HepG2 (cell line): ENCODE measurements around the gene HLA-DRA. TPM values are rescaled to one million over a fixed set of nuclear protein-coding genes. Genes with fewer than 3 reads are reported as not detected.

Experiments
- ATAC-seq: fragments of 200-7000 bp; cut with Tn5 transposase; 3 replicates; pipeline ENCODE4 v1.9.1; 2020; ENCODE audit warnings: mild to moderate bottlenecking, moderate library complexity
- BruUV-seq: library from RNA; stranded (reverse); fragments of 400-500 nt; replicated peaks from 2 replicates; lab custom pipeline; 2021; lab: Mats Ljungman, UMichigan
- CTCF ChIA-PET: fragments of 300-600 bp; formaldehyde crosslinking; extraction: SDS; loops from one replicate; lab custom pipeline; 2021; ENCODE audit warnings: low total read pairs, inconsistent platforms, low intra/inter-chr PET ratio; lab: Yijun Ruan, JAX
- POLR2A ChIA-PET: fragments of 350-600 bp; sonication (Branson Sonifier 250); formaldehyde crosslinking; loops from one replicate; lab custom pipeline; 2020; ENCODE audit warnings: antibody characterized with exemption, inconsistent platforms; lab: Yijun Ruan, JAX
- DNase-seq: peaks from one replicate; pipeline ENCODE4 v3.0.0-alpha.2; 2015; ENCODE audit warnings: low spot score
- FAIRE-seq: peaks from 3 replicates; lab custom pipeline; 2011; peaks lifted over from hg19 to GRCh38; lab: Jason Lieb, UNC
- H2AFZ ChIP-seq: one replicate; pipeline ENCODE4 v1.6.1; 2011; ENCODE audit warnings: low read length, inconsistent platforms
- H3K27ac ChIP-seq: fragments of 300-600 bp; 3 replicates; pipeline ENCODE4 v1.8.0; 2011; ENCODE audit warnings: mixed run types, mild to moderate bottlenecking, mixed read lengths, low read length, inconsistent platforms; ENCODE audit not compliant: insufficient read depth; ENCODE audit errors: extremely low read length
- H3K27me3 ChIP-seq, 2 experiments: fragments of 200-600 bp in 1 of 2; 2 replicates in 1 of 2; 3 replicates in 1 of 2; pipeline versions ENCODE4 v1.6.0 to v1.8.0; 2011; ENCODE audit warnings: low read length in 2 of 2, mild to moderate bottlenecking in 2 of 2, moderate library complexity in 2 of 2, inconsistent platforms in 1 of 2; ENCODE audit not compliant: insufficient read depth in 2 of 2, control insufficient read depth in 1 of 2
- H3K36me3 ChIP-seq, 2 experiments: fragments of 200-600 bp in 1 of 2; replicated peaks in 1 of 2; 2 replicates in 1 of 2; 3 replicates in 1 of 2; pipeline versions ENCODE4 v1.5.1 to v1.8.0; 2011; ENCODE audit warnings: low read length in 2 of 2, inconsistent platforms in 1 of 2; ENCODE audit not compliant: insufficient read depth in 2 of 2, control insufficient read depth in 1 of 2
- H3K4me1 ChIP-seq: 2 replicates; pipeline ENCODE4 v1.5.1; 2012; ENCODE audit warnings: low read length, inconsistent platforms; ENCODE audit not compliant: insufficient read depth
- H3K4me2 ChIP-seq: 2 replicates; pipeline ENCODE4 v1.6.0; 2011; ENCODE audit warnings: low read depth, low read length, inconsistent platforms
- H3K4me3 ChIP-seq, 3 experiments: fragments of 200-600 bp in 1 of 3; sonication (generic), shearing (Covaris generic) in 1 of 3; replicated peaks in 1 of 3; 2 replicates each; pipeline ENCODE4 v1.5.1; 2011 to 2016; ENCODE audit warnings: low read length in 3 of 3, inconsistent platforms in 2 of 3, low read depth in 2 of 3, mild to moderate bottlenecking in 2 of 3, control low read depth in 1 of 3, mixed read lengths in 1 of 3; ENCODE audit not compliant: insufficient read depth in 1 of 3
- H3K79me2 ChIP-seq: one replicate; pipeline ENCODE4 v1.6.1; 2011; ENCODE audit warnings: low read length, inconsistent platforms; ENCODE audit not compliant: insufficient read depth
- H3K9ac ChIP-seq: 2 replicates; pipeline ENCODE4 v1.6.0; 2011; ENCODE audit warnings: mild to moderate bottlenecking, low read depth, low read length, inconsistent platforms; ENCODE audit not compliant: insufficient read depth
- H3K9me3 ChIP-seq: 2 replicates; pipeline ENCODE4 v1.5.1; 2012; ENCODE audit warnings: mild to moderate bottlenecking, low read length
- H4K20me1 ChIP-seq: 2 replicates; pipeline ENCODE4 v1.6.0; 2011; ENCODE audit warnings: inconsistent platforms, mild to moderate bottlenecking, low read length, moderate library complexity; ENCODE audit not compliant: insufficient read depth
- KLF12 ChIP-seq: sonication (generic); formaldehyde crosslinking; IDR thresholded peaks from 2 replicates; pipeline ENCODE4 v1.4.0; 2020; ENCODE audit warnings: missing genetic modification reagents, borderline replicate concordance
- MED13 ChIP-seq: sonication (generic); formaldehyde crosslinking; IDR thresholded peaks from 2 replicates; pipeline ENCODE4 v1.5.0; 2020; ENCODE audit warnings: missing genetic modification reagents
- NAIF1 ChIP-seq: sonication (generic); formaldehyde crosslinking; IDR thresholded peaks from 2 replicates; pipeline ENCODE4 v1.5.0; 2020; ENCODE audit warnings: mild to moderate bottlenecking, missing genetic modification reagents, borderline replicate concordance
- NBN ChIP-seq: fragments of 450-650 bp; conservative IDR thresholded peaks from 2 replicates; pipeline ENCODE4 v1.6.1; 2017
- ZC3H4 ChIP-seq: sonication (generic); formaldehyde crosslinking; IDR thresholded peaks from 2 replicates; pipeline ENCODE4 v1.4.0; 2020; ENCODE audit warnings: missing genetic modification reagents, borderline replicate concordance
- WGBS: methylation state at CpG from one replicate; pipeline ENCODE4 v1.1.6; 2017; ENCODE audit warnings: low lambda C conversion rate; 5-methylcytosine and 5-hydroxymethylcytosine counted together
- in situ Hi-C: cut with HindIII; loops from 2 replicates; pipeline ENCODE4 v1.10.0; 2017; ENCODE audit warnings: low pct_unique_long_range_greater_than_20kb; ENCODE audit not compliant: extremely low pct_ligation_motif_present
- intact Hi-C: fragments of 100-400 bp; cut with micrococcal nuclease; formaldehyde crosslinking; loops from one replicate; pipeline ENCODE4 v1.10.0; 2022; ENCODE audit not compliant: unreplicated experiment
- polyA plus RNA-seq, 8 experiments: library from polyadenylated mRNA; depleted of rRNA in 3 of 8; stranded (reverse) in 7 of 8; unstranded in 1 of 8; fragments of >200 nt; fragmentation: Illumina TruSeq in 4 of 8; extraction: Trizol in 4 of 8; gene quantifications; 2 replicates each; pipeline versions ENCODE4 v1.2.1 to v1.2.3, GENCODE V29; 2011 to 2016; ENCODE audit warnings: low read depth in 4 of 8, missing spikeins in 1 of 8, mixed read lengths in 1 of 8; ENCODE audit not compliant: insufficient read depth in 1 of 8
- total RNA-seq, 5 experiments: library from RNA; depleted of rRNA; stranded (reverse); fragments of >200 nt; fragmentation: Illumina TruSeq; extraction: Trizol; gene quantifications; 2 replicates each; pipeline ENCODE4 v1.2.3, GENCODE V29; 2016; ENCODE audit warnings: low read depth in 1 of 5
- TF ChIP-seq, protein P1 (sequence below): fragments of 450-650 bp; IDR thresholded peaks from 2 replicates; pipeline ENCODE4 v1.6.1; 2016
- TF ChIP-seq, protein P2 (sequence below): sonication (generic); formaldehyde crosslinking; IDR thresholded peaks from 2 replicates; pipeline ENCODE4 v1.4.0; 2020; ENCODE audit warnings: missing genetic modification reagents, borderline replicate concordance

The HLA-DRA gene
- total and polyA plus RNA-seq, 2 of the 13 experiments (the other 11 are each of a cell fraction or from before 2014, with no cell fraction given): not detected

DNA sequence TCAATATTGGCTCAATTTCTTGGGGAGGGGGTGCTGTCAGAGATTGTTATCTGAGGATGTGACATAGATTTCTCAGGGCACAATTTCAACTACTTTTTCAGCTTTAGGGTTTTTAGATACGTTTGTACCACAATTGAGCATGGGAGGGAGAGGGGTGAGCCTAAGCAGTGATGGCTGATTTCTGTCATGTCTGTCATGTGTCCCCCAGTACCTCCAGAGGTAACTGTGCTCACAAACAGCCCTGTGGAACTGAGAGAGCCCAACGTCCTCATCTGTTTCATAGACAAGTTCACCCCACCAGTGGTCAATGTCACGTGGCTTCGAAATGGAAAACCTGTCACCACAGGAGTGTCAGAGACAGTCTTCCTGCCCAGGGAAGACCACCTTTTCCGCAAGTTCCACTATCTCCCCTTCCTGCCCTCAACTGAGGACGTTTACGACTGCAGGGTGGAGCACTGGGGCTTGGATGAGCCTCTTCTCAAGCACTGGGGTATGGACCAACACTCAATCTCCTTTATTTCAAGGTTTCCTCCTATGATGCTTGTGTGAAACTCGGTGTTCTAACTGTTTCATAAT is 3.4 kb downstream of the HLA-DRA start:
- Histone ChIP-seq H3K36me3 (no peaks in the 10 kb centered on the region), H3K4me3 (no peak overlapping the region), H3K9ac (no peak overlapping the region), H4K20me1 (no peaks in the 10 kb centered on the region), H3K4me1 (no peaks in the 10 kb centered on the region), H3K9me3 (no peaks in the 10 kb centered on the region), H3K4me2 (no peak overlapping the region), H2AFZ (no peak overlapping the region), H3K27me3 (peaks cover 0 to 3% of the 10 kb centered on the region in 2 experiments; a peak in 2 of 5 replicates), H3K79me2 (no peaks in the 10 kb centered on the region), H3K27ac (no peak overlapping the region)
- in situ Hi-C loops (no loop called here), intact Hi-C loops (no loop called here)
- WGBS: 6% methylated on average over 8 of the region's 8 CpGs
- FAIRE-seq (no peak), ATAC-seq (no peak), DNase-seq (no peak)
- no TSS peak for BruUV-seq
- CTCF ChIA-PET: no interaction called here
- TF ChIP-seq, protein P1, sequence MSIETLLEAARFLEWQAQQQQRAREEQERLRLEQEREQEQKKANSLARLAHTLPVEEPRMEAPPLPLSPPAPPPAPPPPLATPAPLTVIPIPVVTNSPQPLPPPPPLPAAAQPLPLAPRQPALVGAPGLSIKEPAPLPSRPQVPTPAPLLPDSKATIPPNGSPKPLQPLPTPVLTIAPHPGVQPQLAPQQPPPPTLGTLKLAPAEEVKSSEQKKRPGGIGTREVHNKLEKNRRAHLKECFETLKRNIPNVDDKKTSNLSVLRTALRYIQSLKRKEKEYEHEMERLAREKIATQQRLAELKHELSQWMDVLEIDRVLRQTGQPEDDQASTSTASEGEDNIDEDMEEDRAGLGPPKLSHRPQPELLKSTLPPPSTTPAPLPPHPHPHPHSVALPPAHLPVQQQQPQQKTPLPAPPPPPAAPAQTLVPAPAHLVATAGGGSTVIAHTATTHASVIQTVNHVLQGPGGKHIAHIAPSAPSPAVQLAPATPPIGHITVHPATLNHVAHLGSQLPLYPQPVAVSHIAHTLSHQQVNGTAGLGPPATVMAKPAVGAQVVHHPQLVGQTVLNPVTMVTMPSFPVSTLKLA: 0 out of 2 replicates have a peak, but pooled peaks have one; percentile 21
- TF ChIP-seq MED13 (CRISPR knock-in tag): no peak
- POLR2A ChIA-PET: no interaction called here

DNA sequence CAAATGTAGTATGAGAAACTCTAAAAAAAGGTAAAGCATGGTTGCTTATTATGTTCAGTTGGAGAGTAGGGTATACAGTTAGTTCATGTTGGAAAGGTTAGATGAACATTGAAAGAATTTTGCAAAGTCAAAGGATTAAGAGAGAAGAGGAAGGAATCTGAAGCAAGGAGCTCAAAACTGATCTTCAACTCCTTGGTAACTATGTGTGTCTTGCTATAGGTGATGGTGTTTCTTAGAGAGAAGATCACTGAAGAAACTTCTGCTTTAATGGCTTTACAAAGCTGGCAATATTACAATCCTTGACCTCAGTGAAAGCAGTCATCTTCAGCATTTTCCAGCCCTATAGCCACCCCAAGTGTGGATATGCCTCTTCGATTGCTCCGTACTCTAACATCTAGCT is 4.7 kb downstream of the HLA-DRA start:
- POLR2A ChIA-PET: no interaction called here
- H3K4me1 ChIP-seq: no peaks in the 10 kb centered on the region
- intact Hi-C loops: no loop called here
- H3K4me3 ChIP-seq: no peak overlapping the region
- FAIRE-seq: no peak
- H3K9ac ChIP-seq: no peak overlapping the region
- H4K20me1 ChIP-seq: no peaks in the 10 kb centered on the region
- no peak for DNase-seq
- H3K9me3 ChIP-seq: no peaks in the 10 kb centered on the region
- TF ChIP-seq, protein P2, sequence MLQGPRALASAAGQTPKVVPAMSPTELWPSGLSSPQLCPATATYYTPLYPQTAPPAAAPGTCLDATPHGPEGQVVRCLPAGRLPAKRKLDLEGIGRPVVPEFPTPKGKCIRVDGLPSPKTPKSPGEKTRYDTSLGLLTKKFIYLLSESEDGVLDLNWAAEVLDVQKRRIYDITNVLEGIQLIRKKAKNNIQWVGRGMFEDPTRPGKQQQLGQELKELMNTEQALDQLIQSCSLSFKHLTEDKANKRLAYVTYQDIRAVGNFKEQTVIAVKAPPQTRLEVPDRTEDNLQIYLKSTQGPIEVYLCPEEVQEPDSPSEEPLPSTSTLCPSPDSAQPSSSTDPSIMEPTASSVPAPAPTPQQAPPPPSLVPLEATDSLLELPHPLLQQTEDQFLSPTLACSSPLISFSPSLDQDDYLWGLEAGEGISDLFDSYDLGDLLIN (CRISPR knock-in tag): no peak
- TF ChIP-seq KLF12 (CRISPR knock-in tag): no peak
- TF ChIP-seq NBN: no peak
- TF ChIP-seq ZC3H4: no peak
- no peak for TF ChIP-seq NAIF1
- TF ChIP-seq, all 625 proteins: peak for 0
- H2AFZ ChIP-seq: no peak overlapping the region
- no peak overlapping the region for H3K27ac ChIP-seq
- ATAC-seq: no peak
- no TSS peak for BruUV-seq
- H3K27me3 ChIP-seq: peaks cover 0 to 3% of the 10 kb centered on the region in 2 experiments; a peak in 2 of 5 replicates
- no peaks in the 10 kb centered on the region for H3K36me3 ChIP-seq
- CTCF ChIA-PET: no interaction called here
- no peaks in the 10 kb centered on the region for H3K79me2 ChIP-seq
- WGBS: 0% methylated on average over 2 of the region's 2 CpGs
- in situ Hi-C loops: no loop called here
- H3K4me2 ChIP-seq: no peak overlapping the region
